A549 treated with AZD9567 at 1 μM for 4 hours (cell line): Measurements from ENCODE around the gene ACSM3. TPM values are rescaled to one million over a fixed set of nuclear protein-coding genes. Genes with fewer than 3 reads are reported as not detected.

Experiments
- total RNA-seq: library from RNA; stranded (reverse); fragments of 200-300 nt; extraction: Qiagen RNA extraction; gene quantifications from 5 replicates; pipeline ENCODE4 v1.2.3, GENCODE V29; 2022; ENCODE audit not compliant: insufficient read depth

The ACSM3 gene
- total RNA-seq: 3.5 to 5.6 TPM (median 4.4 TPM) in 5 replicates

GRCh38 chr16:20763461-20764232 is at the start of gene ACSM3:
Gene ACSM3 (plus strand): TSS chr16:20764014. CDS start chr16:20770035, 6,021 bp downstream.

GRCh38 chr16:20741554-20742285 is 22.1 kb upstream of the ACSM3 start, which contains the start of gene THUMPD1:
Gene THUMPD1 (minus strand): TSS chr16:20741818. CDS start chr16:20741739, 79 bp downstream.

GRCh38 chr16:20806168-20807050 is 42.6 kb downstream of the ACSM3 start, which contains the start of the genes ERI2 and REXO5:
Gene ERI2 (minus strand): TSS chr16:20806472. CDS start chr16:20806430, 42 bp downstream.
Gene REXO5 (plus strand): TSS chr16:20806527. CDS start chr16:20806954, 427 bp downstream.

Other genes with a start within 250 kb of the ACSM3 start
- gene ACSM2B, start 187.6 kb upstream of the ACSM3 start, total RNA-seq: not detected in 5 replicates
- not detected in 5 replicates for gene ACSM1, start 66.3 kb upstream of the ACSM3 start, total RNA-seq
- 20.3 to 37.0 TPM (median 22.6 TPM) in 5 replicates for gene THUMPD1, start 22.2 kb upstream of the ACSM3 start, total RNA-seq
- gene ERI2, start 42.5 kb downstream of the ACSM3 start, total RNA-seq: 6.8 to 15.4 TPM (median 14.0 TPM) in 5 replicates
- 3.9 to 9.2 TPM (median 4.4 TPM) in 5 replicates for gene REXO5, start 42.5 kb downstream of the ACSM3 start, total RNA-seq
- 6.0 to 7.8 TPM (median 6.7 TPM) in 5 replicates for gene DCUN1D3, start 136.3 kb downstream of the ACSM3 start, total RNA-seq
- 28.0 to 37.2 TPM (median 32.5 TPM) in 5 replicates for gene LYRM1, start 136.8 kb downstream of the ACSM3 start, total RNA-seq